ENCODE data around the gene SLC41A3. TPM values are rescaled to one million over a fixed set of nuclear protein-coding genes. Genes with fewer than 3 reads are reported as not detected.

Gene SLC41A3
- total RNA-seq, 4 donors from 2014 or later, result 34.5 to 62.3 (median 37.9) TPM

- DNase-seq (ENCODE audit: low spot score) (no peak), ATAC-seq (ENCODE audit: low FRiP score) (no peak)
- TF ChIP-seq, protein P1, sequence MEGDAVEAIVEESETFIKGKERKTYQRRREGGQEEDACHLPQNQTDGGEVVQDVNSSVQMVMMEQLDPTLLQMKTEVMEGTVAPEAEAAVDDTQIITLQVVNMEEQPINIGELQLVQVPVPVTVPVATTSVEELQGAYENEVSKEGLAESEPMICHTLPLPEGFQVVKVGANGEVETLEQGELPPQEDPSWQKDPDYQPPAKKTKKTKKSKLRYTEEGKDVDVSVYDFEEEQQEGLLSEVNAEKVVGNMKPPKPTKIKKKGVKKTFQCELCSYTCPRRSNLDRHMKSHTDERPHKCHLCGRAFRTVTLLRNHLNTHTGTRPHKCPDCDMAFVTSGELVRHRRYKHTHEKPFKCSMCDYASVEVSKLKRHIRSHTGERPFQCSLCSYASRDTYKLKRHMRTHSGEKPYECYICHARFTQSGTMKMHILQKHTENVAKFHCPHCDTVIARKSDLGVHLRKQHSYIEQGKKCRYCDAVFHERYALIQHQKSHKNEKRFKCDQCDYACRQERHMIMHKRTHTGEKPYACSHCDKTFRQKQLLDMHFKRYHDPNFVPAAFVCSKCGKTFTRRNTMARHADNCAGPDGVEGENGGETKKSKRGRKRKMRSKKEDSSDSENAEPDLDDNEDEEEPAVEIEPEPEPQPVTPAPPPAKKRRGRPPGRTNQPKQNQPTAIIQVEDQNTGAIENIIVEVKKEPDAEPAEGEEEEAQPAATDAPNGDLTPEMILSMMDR (IDR thresholded peaks at IDR 0.05), result no peak
These were observed 26.7 kb upstream of the SLC41A3 start for GRCh38 chr3:126110431-126111125.

GRCh38 chr3:126109880-126110235, 25.9 kb upstream of the SLC41A3 start:
- TF ChIP-seq, protein P1 (IDR thresholded peaks at IDR 0.05), result no peak
- DNase-seq (ENCODE audit: low spot score) (no peak), ATAC-seq (ENCODE audit: low FRiP score) (no peak)

GRCh38 chr3:126109146-126109879, 25.4 kb upstream of the SLC41A3 start:
- no peak for DNase-seq (ENCODE audit: low spot score)

DNA sequence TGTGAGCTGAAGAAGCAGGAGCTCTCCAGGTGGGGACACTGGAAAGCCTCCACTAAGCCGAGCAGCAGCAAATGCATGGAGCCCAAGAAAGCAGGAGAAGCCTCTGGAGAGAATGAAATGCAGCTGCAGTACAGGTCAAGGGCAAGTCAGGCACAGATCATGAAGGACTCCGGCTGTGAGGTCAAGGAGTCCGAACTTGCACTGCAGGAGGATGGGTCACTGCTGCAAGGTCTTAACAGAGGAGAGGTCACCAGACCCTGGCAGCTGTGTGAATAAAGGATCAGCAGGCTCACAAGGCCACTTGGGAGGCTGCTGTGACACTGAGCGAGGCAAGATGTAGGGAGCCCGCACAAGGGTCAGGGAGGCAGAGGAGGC, 24.7 kb upstream of the SLC41A3 start:
- DNase-seq (ENCODE audit: low spot score) (no peak), ATAC-seq (ENCODE audit: low FRiP score) (no peak)
- TF ChIP-seq, protein P1 (IDR thresholded peaks at IDR 0.05), result no peak

More at GRCh38 chr3:126109146-126109879, 25.4 kb upstream of the SLC41A3 start:
- TF ChIP-seq, protein P1 (IDR thresholded peaks at IDR 0.05), result no peak
- ATAC-seq (ENCODE audit: low FRiP score), result no peak

DNA sequence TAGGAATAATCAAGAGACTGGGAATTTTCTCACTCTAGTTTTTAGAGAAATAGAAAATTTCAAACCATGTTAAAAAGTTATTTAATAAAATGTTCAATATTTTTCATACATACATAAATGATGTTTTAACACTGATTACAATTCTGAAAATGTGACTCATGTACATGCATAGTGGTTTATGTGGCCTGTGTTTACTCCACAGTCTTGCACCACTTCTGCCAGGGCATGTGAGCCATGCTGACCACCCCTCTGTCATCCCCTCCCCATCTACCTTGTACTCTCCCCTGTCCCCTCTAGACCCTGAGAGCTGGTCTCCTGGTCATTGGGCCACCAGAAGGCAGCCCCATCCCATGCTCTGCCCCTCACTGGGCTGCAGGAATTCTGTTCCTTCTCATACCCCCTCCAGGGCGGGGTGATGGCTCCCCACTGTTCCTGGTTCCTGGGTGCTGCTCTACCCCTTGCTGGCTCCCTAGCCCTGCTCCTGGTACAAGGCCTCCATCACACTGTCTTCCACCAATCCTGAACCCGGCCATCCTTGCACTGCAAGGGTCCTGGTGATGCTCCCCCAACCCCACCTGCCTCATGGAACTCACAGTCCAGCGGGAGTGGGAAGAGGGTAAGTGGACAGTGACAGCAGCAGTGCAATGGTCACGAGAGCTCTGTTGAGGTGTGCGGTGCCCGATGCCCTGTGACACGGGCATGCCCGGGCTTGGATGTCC, 24.2 kb upstream of the SLC41A3 start:
- ATAC-seq (ENCODE audit: low FRiP score) (no peak), DNase-seq (ENCODE audit: low spot score) (no peak)
- TF ChIP-seq, protein P1 (IDR thresholded peaks at IDR 0.05), result no peak

GRCh38 chr3:126107203-126107939, 23.4 kb upstream of the SLC41A3 start:
- TF ChIP-seq, protein P1 (IDR thresholded peaks at IDR 0.05), result no peak
- DNase-seq (ENCODE audit: low spot score) (no peak), ATAC-seq (ENCODE audit: low FRiP score) (no peak)
